ENCODE results near the gene MYH10.
"Not testable (repeated sequence)": the region's sequence is repeated elsewhere in the genome, so short reads cannot be mapped to it uniquely, and the experiment has no call there.

MYH10 gene

GRCh38 chr17:8542599-8543502 lies 87.7 kb downstream of the MYH10 start:
- no peak for DNase-seq

DNA sequence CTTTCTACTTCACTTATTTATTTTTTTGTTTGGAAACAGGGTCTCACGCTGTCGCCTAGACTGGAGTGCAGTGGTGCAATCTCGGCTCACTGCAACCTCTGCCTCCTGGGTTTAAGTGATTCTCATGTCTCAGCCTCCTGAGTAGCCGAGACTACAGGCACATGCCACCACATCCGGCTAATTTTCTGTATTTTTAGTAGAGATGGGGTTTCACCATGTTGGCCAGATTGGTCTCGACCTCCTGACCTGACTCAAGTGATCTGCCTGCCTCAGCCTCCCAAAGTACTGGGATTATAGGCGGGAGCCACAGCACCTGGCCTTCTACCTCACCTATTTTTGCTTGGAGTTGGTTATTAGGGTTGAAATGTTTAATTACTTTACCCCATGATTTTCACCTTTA lies 90.5 kb downstream of the MYH10 start:
- not testable (repeated sequence) for DNase-seq

- no peak for DNase-seq
Measured at GRCh38 chr17:8537734-8538133, 92.8 kb downstream of the MYH10 start.

- no peak for DNase-seq
Measured at GRCh38 chr17:8534498-8535188, 95.9 kb downstream of the MYH10 start.

- DNase-seq = no peak
Measured at GRCh38 chr17:8532021-8532420, 98.5 kb downstream of the MYH10 start.

GRCh38 chr17:8522577-8522976 lies 107.9 kb downstream of the MYH10 start:
- DNase-seq = no peak

DNA sequence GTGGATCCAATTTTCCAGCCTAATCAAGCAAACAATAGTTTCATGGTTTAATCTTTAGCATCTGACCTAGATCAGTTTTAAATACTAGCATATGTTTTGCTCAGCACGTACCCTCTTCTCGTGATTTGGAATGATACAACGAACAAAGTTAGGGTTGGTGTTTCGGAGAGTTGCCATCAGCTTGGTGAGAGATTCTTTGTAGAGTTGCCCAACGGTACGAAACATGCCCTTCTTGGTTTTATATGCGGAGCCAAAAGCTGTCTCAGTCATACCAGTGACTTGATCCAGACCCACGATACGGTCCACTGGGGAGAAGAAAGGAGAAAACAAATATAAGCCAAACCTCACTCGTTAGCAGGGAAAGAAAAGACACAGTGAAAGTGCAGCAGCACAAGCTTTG lies 109.5 kb downstream of the MYH10 start:
- no peak for DNase-seq

GRCh38 chr17:8518850-8519249 lies 111.7 kb downstream of the MYH10 start:
- no peak for DNase-seq

DNA sequence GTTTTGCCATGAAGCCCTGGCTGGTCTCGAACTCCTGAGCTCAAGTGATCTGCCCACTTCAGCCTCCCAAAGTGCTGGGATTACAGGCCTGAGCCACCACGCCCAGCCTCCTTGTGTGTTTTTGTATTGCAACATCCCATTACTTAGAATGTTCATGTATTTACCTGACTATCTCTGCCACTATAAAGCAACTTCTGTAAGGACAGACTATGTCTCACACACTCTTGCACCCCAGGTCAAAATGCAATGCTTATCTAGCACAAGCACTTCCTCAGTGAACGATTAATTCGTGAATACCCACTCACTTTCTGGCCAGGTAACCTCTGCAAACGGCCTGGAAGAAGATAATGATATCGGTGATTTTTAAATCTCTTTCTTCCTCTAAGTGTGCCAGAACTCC lies 112.2 kb downstream of the MYH10 start:
- DNase-seq = no peak

DNA sequence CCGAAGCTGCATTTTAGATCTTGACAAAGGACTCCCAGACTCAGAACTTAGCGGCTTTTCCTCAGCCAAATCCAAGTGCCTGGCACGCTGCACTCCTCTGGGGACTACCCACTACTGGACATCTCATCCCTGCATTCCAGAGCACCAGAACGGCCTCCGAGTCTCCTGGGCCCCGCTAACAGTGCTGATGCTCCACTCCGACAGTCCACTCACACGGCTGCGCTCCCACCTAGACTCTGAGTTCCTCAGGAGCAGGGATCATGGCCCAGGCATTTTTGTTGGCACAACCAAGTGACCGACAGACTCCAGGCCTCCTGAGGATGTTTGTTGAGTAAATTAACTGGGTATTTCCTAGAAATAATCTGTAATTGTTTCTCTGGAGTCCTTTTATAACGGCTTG lies 115.7 kb downstream of the MYH10 start:
- DNase-seq = no peak

GRCh38 chr17:8506145-8506544 lies 124.4 kb downstream of the MYH10 start:
- DNase-seq = no peak

DNA sequence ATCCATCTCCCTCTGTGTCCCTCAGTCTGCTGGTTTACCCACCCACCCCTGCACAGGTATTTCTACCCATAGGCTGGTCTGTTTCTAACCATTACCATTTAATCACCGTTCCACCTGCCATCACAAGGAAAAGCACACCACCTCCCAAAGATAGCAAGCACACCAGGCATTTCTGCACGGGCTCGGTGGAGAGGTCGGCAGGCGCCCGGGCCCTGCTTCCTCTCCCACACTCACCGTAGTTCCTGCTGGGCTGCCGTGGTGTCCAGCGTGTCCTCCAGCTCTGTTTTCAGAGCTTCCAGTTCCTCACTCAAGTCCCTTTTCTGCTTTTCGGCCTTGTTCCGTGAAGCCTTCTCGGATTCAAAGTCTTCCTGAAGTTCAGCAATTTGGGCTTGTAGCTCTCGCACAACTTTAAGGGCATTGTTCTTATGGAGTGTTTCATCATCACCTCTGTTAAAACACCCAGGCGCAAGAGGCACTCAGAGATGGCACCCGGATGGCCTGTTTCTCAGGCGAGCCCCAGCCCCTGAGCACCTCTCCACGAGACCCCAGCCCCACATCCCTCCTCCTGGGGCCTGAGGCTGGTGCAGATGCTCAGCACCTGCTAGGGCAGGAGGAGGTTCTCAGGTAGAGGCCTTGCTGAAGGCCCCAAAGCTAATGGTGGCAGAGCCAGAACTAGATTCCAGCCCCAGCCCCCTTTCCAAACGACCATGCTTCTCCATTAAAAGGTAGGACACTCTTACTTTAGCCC lies 125.9 kb downstream of the MYH10 start:
- DNase-seq = no peak

DNA sequence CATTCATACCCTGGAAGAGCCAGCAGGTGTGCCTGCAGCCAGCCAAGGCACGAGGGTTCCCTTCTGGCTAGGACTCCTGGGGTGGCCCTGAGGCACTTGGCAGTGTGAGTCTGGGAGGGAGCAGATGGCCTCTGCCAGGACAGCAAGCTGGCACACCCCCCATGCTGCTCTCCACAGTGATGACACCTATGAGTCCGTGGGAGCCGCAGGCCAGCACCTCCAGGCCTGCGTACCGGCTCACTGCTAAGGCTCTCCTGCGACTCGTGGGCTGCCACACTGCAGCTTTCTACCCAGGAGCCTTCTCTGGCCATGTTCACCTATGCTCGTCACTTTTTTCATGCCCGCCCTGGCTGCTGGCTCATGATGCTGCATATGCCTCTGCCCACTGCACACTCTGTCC lies 126.7 kb downstream of the MYH10 start:
- no peak for DNase-seq

GRCh38 chr17:8503368-8503767 lies 127.2 kb downstream of the MYH10 start:
- no peak for DNase-seq

DNA sequence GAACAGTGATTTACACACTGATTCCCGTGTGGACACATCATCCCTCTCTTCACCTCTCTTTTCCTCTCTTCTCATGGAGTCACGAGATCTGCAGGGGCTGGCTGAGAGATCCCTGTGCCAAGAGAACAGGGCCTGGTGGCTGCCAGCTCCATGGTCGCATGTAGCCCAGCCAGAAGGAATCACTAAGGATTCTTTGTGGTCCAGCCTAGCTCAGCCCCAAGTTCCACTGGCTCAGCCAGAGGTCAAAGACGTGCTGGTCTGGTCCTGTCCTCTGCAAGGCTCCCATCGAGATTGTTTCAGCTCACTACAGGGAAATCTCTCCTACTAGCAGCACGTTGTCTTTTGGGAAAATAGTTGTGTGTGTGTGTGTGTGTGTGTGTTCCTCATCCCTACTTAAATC lies 128.4 kb downstream of the MYH10 start:
- DNase-seq = no peak

GRCh38 chr17:8500609-8501008 lies 129.9 kb downstream of the MYH10 start:
- no peak for DNase-seq

- no peak for DNase-seq
Measured at GRCh38 chr17:8499614-8500013, 130.9 kb downstream of the MYH10 start.

DNA sequence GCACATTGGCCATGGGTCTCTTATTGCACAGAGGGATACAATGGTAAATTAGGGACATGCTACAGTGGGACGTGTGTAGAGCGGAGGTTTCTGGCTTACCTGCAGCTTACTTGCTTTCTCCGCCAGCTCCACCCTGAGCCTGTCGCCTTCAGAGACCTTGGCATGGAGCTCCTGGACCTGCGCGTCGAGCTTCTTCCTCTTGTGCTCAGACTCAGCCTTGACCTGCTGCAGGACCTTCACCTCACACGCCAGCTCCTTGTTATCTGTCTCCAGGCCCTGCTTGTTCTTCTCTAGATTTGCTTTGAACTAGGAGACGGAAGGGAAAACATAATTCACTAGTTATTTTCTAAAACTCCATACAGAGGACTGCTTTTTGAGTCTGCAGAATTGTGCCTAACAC lies 131.4 kb downstream of the MYH10 start:
- no peak for DNase-seq

- no peak for DNase-seq
Measured at GRCh38 chr17:8496081-8496480, 134.4 kb downstream of the MYH10 start.

DNA sequence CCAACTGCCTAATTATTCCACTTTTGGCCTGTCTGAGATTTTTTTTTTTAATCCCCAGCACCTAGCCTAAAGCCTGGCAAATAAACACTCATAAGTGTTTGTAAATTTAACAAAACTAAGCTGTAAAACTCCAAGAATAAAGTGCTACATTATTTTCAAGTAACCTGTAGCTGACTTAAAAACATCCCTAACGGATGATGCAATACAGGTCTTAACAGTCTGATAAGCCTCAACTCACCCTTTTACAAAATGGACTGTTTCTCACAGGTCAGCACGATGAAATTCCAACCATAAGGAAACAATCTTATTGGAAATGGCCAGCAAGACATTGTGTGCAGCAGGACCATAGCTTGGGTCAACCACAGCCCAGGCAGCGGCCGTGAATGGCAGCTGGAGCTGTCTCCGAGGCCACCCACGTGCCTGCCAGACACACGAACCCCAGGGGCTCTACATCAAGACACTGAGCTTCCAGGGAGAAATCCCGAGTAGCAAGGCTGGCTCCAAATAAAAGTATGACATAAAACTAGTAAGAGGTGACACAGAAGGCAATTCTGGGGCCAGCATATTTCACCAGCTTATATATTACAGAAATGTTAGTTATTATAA lies 135.9 kb downstream of the MYH10 start:
- no peak for DNase-seq

DNA sequence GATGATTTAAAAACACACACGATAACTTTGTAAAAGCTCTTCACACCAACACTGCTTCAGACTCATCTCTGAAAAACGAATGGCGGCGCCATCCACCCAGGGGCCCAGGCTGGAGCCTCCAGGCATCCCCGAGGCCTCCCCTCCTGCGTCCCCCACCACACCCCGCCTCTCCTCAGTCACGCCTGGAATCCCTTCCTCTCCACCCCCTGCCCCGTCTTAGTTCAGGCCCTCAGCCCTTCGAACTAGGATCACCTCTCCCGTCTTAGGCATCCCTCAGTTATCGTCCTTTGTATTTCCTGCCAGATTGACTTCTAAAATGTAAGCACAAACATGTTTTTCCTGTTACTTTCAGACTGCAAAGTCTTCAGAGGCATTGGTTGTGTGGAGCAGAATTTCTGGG lies 136.5 kb downstream of the MYH10 start:
- DNase-seq = no peak

GRCh38 chr17:8492121-8492520 lies 138.4 kb downstream of the MYH10 start:
- no peak for DNase-seq
